K562 (cell line): ENCODE measurements around the gene GALM.

ENCODE experiments used
- CBX5 ChIP-seq: IDR thresholded peaks from 2 replicates; pipeline ENCODE4 v1.6.1; 2014; ENCODE audit warnings: low read depth, borderline replicate concordance
- CGGBP1 ChIP-seq: fragments of 250-450 bp; sonication (Bioruptor Pico); IDR thresholded peaks from 2 replicates; pipeline ENCODE4 v1.9.0; 2021; ENCODE audit warnings: mild to moderate bottlenecking
- CTCF ChIP-seq, 3 experiments: IDR thresholded peaks in 2 of 3; conservative IDR thresholded peaks in 1 of 3; 2 replicates each; pipeline ENCODE4 v1.5.1; 2011 to 2012; ENCODE audit warnings: low read length in 3 of 3, mild to moderate bottlenecking in 3 of 3, control low read depth in 2 of 3, improper control_type of control experiment in 1 of 3, inconsistent platforms in 1 of 3, low read depth in 1 of 3, mixed read lengths in 1 of 3, moderate library complexity in 1 of 3; ENCODE audit not compliant: insufficient read depth in 2 of 3
- HMGXB4 ChIP-seq: sonication (generic); formaldehyde crosslinking; IDR thresholded peaks from 2 replicates; pipeline ENCODE4 v1.8.1; 2023; ENCODE audit warnings: mild to moderate bottlenecking, missing genetic modification reagents
- KDM1A ChIP-seq, 2 experiments: fragments of 450-650 bp; IDR thresholded peaks; 2 replicates each; pipeline ENCODE4 v1.6.1; 2016; ENCODE audit warnings: mild to moderate bottlenecking in 2 of 2
- MEIS2 ChIP-seq: fragments of 450-650 bp; IDR thresholded peaks from 2 replicates; pipeline ENCODE4 v1.6.1; 2014; ENCODE audit warnings: mild to moderate bottlenecking; ENCODE audit not compliant: partially characterized antibody
- NCOR1 ChIP-seq: fragments of 450-650 bp; IDR thresholded peaks from 2 replicates; pipeline ENCODE4 v1.6.1; 2016; ENCODE audit warnings: mild to moderate bottlenecking, moderate library complexity
- NR1H2 ChIP-seq: sonication (generic); formaldehyde crosslinking; IDR thresholded peaks from 2 replicates; pipeline ENCODE4 v1.4.0; 2020; ENCODE audit warnings: mild to moderate bottlenecking, missing genetic modification reagents
- PHF8 ChIP-seq: fragments of 200-600 bp; sonication (generic); IDR thresholded peaks from 2 replicates; pipeline ENCODE4 v1.6.1; 2012; ENCODE audit warnings: mixed run types, mild to moderate bottlenecking, inconsistent platforms, low read length, moderate library complexity, borderline replicate concordance
- POU5F1 ChIP-seq: fragments of 150-350 bp; IDR thresholded peaks from 2 replicates; pipeline ENCODE4 v1.6.1; 2014; ENCODE audit warnings: borderline replicate concordance, low read length, low read depth, mild to moderate bottlenecking; ENCODE audit not compliant: partially characterized antibody
- ZNF274 ChIP-seq: IDR thresholded peaks from 2 replicates; pipeline ENCODE4 v1.6.1; 2011; ENCODE audit warnings: low read depth, mild to moderate bottlenecking, low read length, moderate library complexity, borderline replicate concordance
- ZNF280B ChIP-seq: fragments of 250-450 bp; sonication (Bioruptor Pico); IDR thresholded peaks from 2 replicates; pipeline ENCODE4 v1.5.1; 2021; ENCODE audit warnings: mild to moderate bottlenecking
- ZNF3 ChIP-seq: fragments of 250-450 bp; sonication (Bioruptor Pico); IDR thresholded peaks from 2 replicates; pipeline ENCODE4 v1.5.0; 2021; ENCODE audit warnings: mild to moderate bottlenecking, moderate library complexity
- TF ChIP-seq, protein P1 (sequence below): sonication (generic); formaldehyde crosslinking; IDR thresholded peaks from 2 replicates; pipeline ENCODE4 v1.9.0; 2022; ENCODE audit warnings: mild to moderate bottlenecking, missing genetic modification reagents

DNA sequence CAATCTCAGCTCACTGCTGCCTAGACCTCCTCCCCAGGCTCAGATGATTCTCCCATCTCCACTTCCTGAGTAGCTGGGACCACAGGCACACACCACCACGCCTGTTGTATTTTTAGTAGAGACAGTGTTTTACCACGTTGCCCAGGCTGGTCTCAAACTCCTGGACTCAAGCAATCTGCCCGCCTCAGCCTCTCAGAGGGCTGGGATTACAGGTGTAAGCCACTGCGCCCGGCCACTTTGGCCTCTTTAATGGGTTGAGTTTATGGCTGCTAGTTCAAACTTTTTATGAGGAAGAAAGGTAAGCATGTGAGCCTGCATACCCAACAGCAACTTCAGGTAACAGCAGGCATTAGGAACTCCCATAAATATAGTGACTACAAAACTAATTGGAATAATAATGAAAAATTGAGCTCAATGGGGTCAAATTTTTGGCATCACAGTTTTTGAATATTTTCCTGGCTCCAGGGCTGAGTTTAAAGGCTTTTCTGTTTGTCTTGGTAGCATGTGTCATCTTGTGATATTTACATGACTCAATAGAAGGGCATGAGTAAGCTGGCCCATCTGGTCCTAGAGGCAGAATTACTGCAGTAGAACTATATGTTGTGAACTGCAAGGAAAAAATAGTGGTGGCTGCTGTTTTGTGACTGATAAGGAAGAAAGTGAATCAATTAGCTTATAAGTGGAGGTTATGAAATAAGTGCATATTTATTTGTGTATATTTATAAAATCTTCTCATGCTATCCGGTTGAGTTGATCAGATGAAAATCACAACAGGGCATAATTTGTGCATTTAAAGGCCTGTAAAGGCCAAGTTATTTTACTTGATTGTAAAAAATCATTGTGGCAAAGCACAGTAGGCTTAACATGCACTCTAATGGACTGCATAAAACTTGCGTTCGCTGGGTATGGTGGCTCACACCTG, 24.8 kb downstream of the GALM start:
- TF ChIP-seq MEIS2: no peak
- TF ChIP-seq ZNF280B (CRISPR knock-in tag): no peak
- TF ChIP-seq CTCF (IDR thresholded peaks at IDR 0.05 in 2 of 3, conservative IDR thresholded peaks at IDR 0.05 in 1 of 3; ENCODE audit: insufficient read depth in 2 of 3, low read depth in 1 of 3, low read length in 3 of 3): no peak
- peak; percentile 68 for TF ChIP-seq NCOR1
- no peak for TF ChIP-seq HMGXB4 (CRISPR knock-in tag)
- TF ChIP-seq, protein P1, sequence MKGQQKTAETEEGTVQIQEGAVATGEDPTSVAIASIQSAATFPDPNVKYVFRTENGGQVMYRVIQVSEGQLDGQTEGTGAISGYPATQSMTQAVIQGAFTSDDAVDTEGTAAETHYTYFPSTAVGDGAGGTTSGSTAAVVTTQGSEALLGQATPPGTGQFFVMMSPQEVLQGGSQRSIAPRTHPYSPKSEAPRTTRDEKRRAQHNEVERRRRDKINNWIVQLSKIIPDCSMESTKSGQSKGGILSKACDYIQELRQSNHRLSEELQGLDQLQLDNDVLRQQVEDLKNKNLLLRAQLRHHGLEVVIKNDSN (CRISPR knock-in tag): no peak
- no peak for TF ChIP-seq PHF8
- no peak for TF ChIP-seq ZNF3 (CRISPR knock-in tag)
- TF ChIP-seq ZNF274: no peak
- TF ChIP-seq CBX5: no peak
- no peak for TF ChIP-seq CGGBP1 (CRISPR knock-in tag)
- no peak for TF ChIP-seq NR1H2 (CRISPR knock-in tag)
- TF ChIP-seq POU5F1: no peak
- TF ChIP-seq KDM1A (IDR thresholded peaks at IDR 0.05): peak; percentile 14 to 43; a peak in 2 of 4 replicates
